ENCODE data around the gene SEMA4D. TPM values are rescaled to one million over a fixed set of nuclear protein-coding genes. Genes with fewer than 3 reads are reported as not detected.
A peak's percentile ranks its signal among the peaks of the same experiment; 100 is the strongest.

SEMA4D gene
- total and polyA plus RNA-seq, 2 donors from 2014 or later: 18.9 to 147 TPM

- H3K9ac ChIP-seq (ENCODE audit: low read length in 3 of 3): no peak overlapping the region
- H3K4me1 ChIP-seq (ENCODE audit: control insufficient read depth in 2 of 3, insufficient read depth in 2 of 3, low read depth in 1 of 3, low read length in 3 of 3): peaks cover 0 to 29% (median 29%) of the 10 kb centered on the region in 3 donors
- H3K9me3 ChIP-seq (ENCODE audit: control insufficient read depth in 2 of 3, insufficient read depth in 1 of 3, low read length in 3 of 3): no peaks in the 10 kb centered on the region
- no peaks in the 10 kb centered on the region for H3K27me3 ChIP-seq (ENCODE audit: control insufficient read depth, insufficient read depth, low read length)
- H3K27ac ChIP-seq (ENCODE audit: low read depth in 2 of 2, low read length in 2 of 2): peak overlapping the region in 1 of 2 donors; percentile 80
- H3K36me3 ChIP-seq (ENCODE audit: control insufficient read depth in 2 of 3, insufficient read depth in 3 of 3, low read length in 3 of 3): peaks cover 0 to 40% (median 12%) of the 10 kb centered on the region in 3 donors
- FAIRE-seq: no peak
- DNase-seq: no peak
- H3K4me3 ChIP-seq (ENCODE audit: low read length in 3 of 3): no peak overlapping the region
- intact Hi-C loops (cut with DNase I): no loop called here
- TF ChIP-seq CTCF (IDR thresholded peaks at IDR 0.05; ENCODE audit: borderline replicate concordance, extremely low read depth, insufficient read depth): no peak
Observed at GRCh38 chr9:89387197-89387849, 110.6 kb downstream of the SEMA4D start.

- H3K36me3 ChIP-seq (ENCODE audit: control insufficient read depth in 2 of 3, insufficient read depth in 3 of 3, low read length in 3 of 3): peaks cover 0 to 40% (median 12%) of the 10 kb centered on the region in 3 donors
- intact Hi-C loops (cut with DNase I): no loop called here
- peaks cover 0 to 29% (median 29%) of the 10 kb centered on the region in 3 donors for H3K4me1 ChIP-seq (ENCODE audit: control insufficient read depth in 2 of 3, insufficient read depth in 2 of 3, low read depth in 1 of 3, low read length in 3 of 3)
- TF ChIP-seq CTCF (IDR thresholded peaks at IDR 0.05; ENCODE audit: borderline replicate concordance, extremely low read depth, insufficient read depth): no peak
- no peak overlapping the region for H3K27ac ChIP-seq (ENCODE audit: low read depth in 2 of 2, low read length in 2 of 2)
- no peaks in the 10 kb centered on the region for H3K9me3 ChIP-seq (ENCODE audit: control insufficient read depth in 2 of 3, insufficient read depth in 1 of 3, low read length in 3 of 3)
- DNase-seq (no peak), FAIRE-seq (no peak)
- H3K9ac ChIP-seq (ENCODE audit: low read length in 3 of 3): no peak overlapping the region
- no peak overlapping the region for H3K4me3 ChIP-seq (ENCODE audit: low read length in 3 of 3)
- no peaks in the 10 kb centered on the region for H3K27me3 ChIP-seq (ENCODE audit: control insufficient read depth, insufficient read depth, low read length)
Observed at GRCh38 chr9:89386797-89387196, 111.1 kb downstream of the SEMA4D start.

- DNase-seq: no peak
- intact Hi-C loops (cut with DNase I): no loop called here
- Histone ChIP-seq H3K27ac (ENCODE audit: low read depth in 2 of 2, low read length in 2 of 2) (no peak overlapping the region), H3K36me3 (ENCODE audit: control insufficient read depth in 2 of 3, insufficient read depth in 3 of 3, low read length in 3 of 3) (peaks cover 0 to 36% (median 11%) of the 10 kb centered on the region in 3 donors), H3K9me3 (ENCODE audit: control insufficient read depth in 2 of 3, insufficient read depth in 1 of 3, low read length in 3 of 3) (no peaks in the 10 kb centered on the region), H3K4me1 (ENCODE audit: control insufficient read depth in 2 of 3, insufficient read depth in 2 of 3, low read depth in 1 of 3, low read length in 3 of 3) (peaks cover 0 to 30% (median 29%) of the 10 kb centered on the region in 3 donors), H3K27me3 (ENCODE audit: control insufficient read depth, insufficient read depth, low read length) (no peaks in the 10 kb centered on the region), H3K4me3 (ENCODE audit: low read length in 3 of 3) (no peak overlapping the region), H3K9ac (ENCODE audit: low read length in 3 of 3) (no peak overlapping the region)
- no peak for FAIRE-seq
- no peak for TF ChIP-seq CTCF (IDR thresholded peaks at IDR 0.05; ENCODE audit: borderline replicate concordance, extremely low read depth, insufficient read depth)
Observed at GRCh38 chr9:89386206-89386605, 111.7 kb downstream of the SEMA4D start.

Measured in kidney (tissue), 14 donors.